K562 (cell line): ENCODE data around the gene BORCS5. TPM values are rescaled to one million over a fixed set of nuclear protein-coding genes. Genes with fewer than 3 reads are reported as not detected.

ENCODE experiments used
- ATAC-seq: fragments of 200-7000 bp; cut with Tn5 transposase; 3 replicates; pipeline ENCODE4 v1.9.1; 2020; ENCODE audit warnings: moderate library complexity
- BruUV-seq: library from RNA; stranded (reverse); fragments of 400-500 nt; replicated peaks from 2 replicates; lab custom pipeline; 2021; lab: Mats Ljungman, UMichigan
- CTCF ChIA-PET: fragments of 300-600 bp; formaldehyde crosslinking; extraction: SDS; loops from one replicate; lab custom pipeline; 2021; ENCODE audit warnings: low intra/inter-chr PET ratio; lab: Yijun Ruan, JAX
- POLR2A ChIA-PET: fragments of 300-600, 350-650 bp; sonication (Branson Sonifier 250); formaldehyde crosslinking; extraction: SDS; loops from one replicate; lab custom pipeline; 2021; ENCODE audit warnings: antibody characterized with exemption, inconsistent platforms; lab: Yijun Ruan, JAX
- DNase-seq, 4 experiments: peaks; one replicate each; pipeline versions ENCODE4 v3.0.0 to v3.0.0-alpha.2; 2011 to 2018; ENCODE audit warnings: low spot score in 3 of 4, mixed read lengths in 3 of 4; ENCODE audit errors: extremely low read depth in 1 of 4
- FAIRE-seq: peaks from 2 replicates; lab custom pipeline; 2011; peaks lifted over from hg19 to GRCh38; lab: Jason Lieb, UNC
- H2AFZ ChIP-seq: 2 replicates; pipeline ENCODE4 v1.6.0; 2011; ENCODE audit warnings: low read depth, low read length, control low read depth, inconsistent platforms
- H3K27ac ChIP-seq: fragments of 200-600 bp; 3 replicates; pipeline ENCODE4 v1.8.0; 2011; ENCODE audit warnings: low read depth, mild to moderate bottlenecking, control low read depth, inconsistent platforms, low read length, moderate library complexity, mixed read lengths; ENCODE audit errors: extremely low read depth
- H3K27me3 ChIP-seq, 2 experiments: fragments of 300-600 bp in 1 of 2; 2 replicates in 1 of 2; 3 replicates in 1 of 2; pipeline versions ENCODE4 v1.6.0 to v1.8.0; 2011; ENCODE audit warnings: inconsistent platforms in 2 of 2, low read length in 2 of 2, mild to moderate bottlenecking in 1 of 2, mixed read lengths in 1 of 2, moderate library complexity in 1 of 2; ENCODE audit not compliant: control insufficient read depth in 2 of 2, insufficient read depth in 2 of 2
- H3K36me3 ChIP-seq: fragments of 300-600 bp; 3 replicates; pipeline ENCODE4 v1.8.0; 2011; ENCODE audit warnings: mild to moderate bottlenecking, low read length, inconsistent platforms; ENCODE audit not compliant: control insufficient read depth, insufficient read depth
- H3K4me1 ChIP-seq, 2 experiments: fragments of 200-600 bp in 1 of 2; replicated peaks in 1 of 2; 2 replicates in 1 of 2; 3 replicates in 1 of 2; pipeline versions ENCODE4 v1.5.1 to v1.8.0; 2011; ENCODE audit warnings: inconsistent platforms in 2 of 2, low read length in 2 of 2, mild to moderate bottlenecking in 1 of 2, mixed read lengths in 1 of 2, moderate library complexity in 1 of 2; ENCODE audit not compliant: control insufficient read depth in 2 of 2, insufficient read depth in 2 of 2
- H3K4me2 ChIP-seq: 2 replicates; pipeline ENCODE4 v1.6.1; 2011; ENCODE audit warnings: low read length, control low read depth, inconsistent platforms, mixed read lengths; ENCODE audit not compliant: insufficient read depth
- H3K4me3 ChIP-seq: fragments of 200-600 bp; sonication (generic), shearing (Covaris generic); 2 replicates; pipeline ENCODE4 v1.5.1; 2016; ENCODE audit warnings: control low read depth, inconsistent platforms
- H3K79me2 ChIP-seq: fragments of 200-600 bp; 3 replicates; pipeline ENCODE4 v1.8.0; 2011; ENCODE audit warnings: low read length, inconsistent platforms; ENCODE audit not compliant: control insufficient read depth, insufficient read depth
- H3K9ac ChIP-seq, 2 experiments: 2 replicates each; pipeline versions ENCODE4 v1.6.0 to v1.6.1; 2011; ENCODE audit warnings: low read depth in 2 of 2, low read length in 2 of 2, control low read depth in 1 of 2, inconsistent platforms in 1 of 2, mild to moderate bottlenecking in 1 of 2, mixed read lengths in 1 of 2; ENCODE audit not compliant: insufficient read depth in 1 of 2
- H3K9me1 ChIP-seq: one replicate; pipeline ENCODE4 v1.6.0; 2011; ENCODE audit warnings: inconsistent platforms, mild to moderate bottlenecking, low read length, moderate library complexity; ENCODE audit not compliant: control insufficient read depth, insufficient read depth
- H3K9me3 ChIP-seq: replicated peaks from 2 replicates; pipeline ENCODE4 v1.5.1; 2011; ENCODE audit warnings: low read depth, low read length, inconsistent platforms; ENCODE audit not compliant: control insufficient read depth, insufficient read depth
- H4K20me1 ChIP-seq: replicated peaks from 2 replicates; pipeline ENCODE4 v1.6.1; 2011; ENCODE audit warnings: low read length, inconsistent platforms, mixed read lengths; ENCODE audit not compliant: control insufficient read depth, insufficient read depth
- BRD4 ChIP-seq: fragments of 200-600 bp; sonication (generic); IDR thresholded peaks from 2 replicates; pipeline ENCODE4 v1.6.1; 2017; ENCODE audit warnings: inconsistent platforms
- PML ChIP-seq: IDR thresholded peaks from 2 replicates; pipeline ENCODE4 v1.6.1; 2012; ENCODE audit warnings: low read length, inconsistent platforms
- POLR3G ChIP-seq: IDR thresholded peaks from 2 replicates; pipeline ENCODE4 v1.6.1; 2011; ENCODE audit not compliant: insufficient read length, insufficient replicate concordance; ENCODE audit errors: extremely low read depth
- REST ChIP-seq, 2 experiments: fragments of 450-650 bp; formaldehyde crosslinking in 1 of 2; IDR thresholded peaks; 2 replicates each; pipeline versions ENCODE4 v1.4.0 to v1.6.1; 2014 to 2020; ENCODE audit warnings: mild to moderate bottlenecking in 2 of 2, borderline replicate concordance in 1 of 2, low read depth in 1 of 2
- RHOXF2B ChIP-seq: fragments of 250-450 bp; sonication (Bioruptor Pico); conservative IDR thresholded peaks from 2 replicates; pipeline ENCODE4 v1.5.1; 2021
- WGBS: fragments of 100-300 bp; shearing (Covaris generic); methylation state at CpG from one replicate; pipeline ENCODE4 v1.1.6; 2016; ENCODE audit warnings: low coverage, mixed read lengths; ENCODE audit not compliant: insufficient coverage; ENCODE audit errors: missing lambda C conversion rate; 5-methylcytosine and 5-hydroxymethylcytosine counted together
- in situ Hi-C: fragments of 300-500 bp; cut with MboI; formaldehyde crosslinking; loops from 4 replicates; pipeline ENCODE4 v1.15.0; 2018; ENCODE audit warnings: inconsistent platforms, mixed read lengths
- intact Hi-C: fragments of 100-400 bp; cut with micrococcal nuclease; formaldehyde crosslinking; loops from 2 replicates; pipeline ENCODE4 v1.14.2; 2022
- polyA plus RNA-seq, 8 experiments: library from polyadenylated mRNA; depleted of rRNA in 4 of 8; stranded (reverse) in 5 of 8; unstranded in 3 of 8; fragments of >200 nt; fragmentation: Nextera tagmentation in 2 of 8; fragmentation: Illumina TruSeq in 1 of 8; extraction: Ambion mirVana in 2 of 8; extraction: Trizol in 1 of 8; gene quantifications; 2 replicates each; pipeline versions ENCODE4 v1.2.1 to v1.2.3, GENCODE V29; 2011 to 2014; ENCODE audit warnings: inconsistent platforms in 1 of 8, missing spikeins in 1 of 8
- total RNA-seq, 7 experiments: library from RNA; depleted of rRNA in 6 of 7; stranded (reverse); fragments of >200 nt in 6 of 7; fragmentation: Illumina TruSeq in 2 of 7; extraction: Trizol in 2 of 7; gene quantifications; 2 replicates each; pipeline versions ENCODE4 v1.2.1 to v1.2.3, GENCODE V29; 2011 to 2021; ENCODE audit warnings: low replicate concordance in 1 of 7
- TF ChIP-seq, protein P1 (sequence below): sonication (generic); formaldehyde crosslinking; IDR thresholded peaks from 2 replicates; pipeline ENCODE4 v1.8.1; 2023; ENCODE audit warnings: mild to moderate bottlenecking, missing genetic modification reagents

BORCS5 gene
- total and polyA plus RNA-seq, 9 of the 15 experiments (the other 6 are each of a cell fraction or from before 2014, with no cell fraction given) = 0.31 to 12.4 (median 6.6) TPM

- no peak overlapping the region for H3K4me2 ChIP-seq
- intact Hi-C loops = no loop called here
- 22% methylated on average over 1 of the region's 2 CpGs for WGBS
Observed at GRCh38 chr12:12423367-12423766, 66.5 kb downstream of the BORCS5 start.

More at GRCh38 chr12:12423367-12423766, 66.5 kb downstream of the BORCS5 start:
- Histone ChIP-seq H2AFZ (no peak overlapping the region), H3K27ac (no peak overlapping the region), H3K4me3 (no peak overlapping the region), H3K9me3 (0 out of 2 replicates have a peak, but pooled peaks cover 1% of the 10 kb centered on the region), H3K4me1 (no peaks in the 10 kb centered on the region; a peak in 1 of 5 replicates), H4K20me1 (no peaks in the 10 kb centered on the region), H3K36me3 (no peaks in the 10 kb centered on the region), H3K27me3 (no peaks in the 10 kb centered on the region), H3K9me1 (no peaks in the 10 kb centered on the region), H3K9ac (no peak overlapping the region), H3K79me2 (no peaks in the 10 kb centered on the region)
- ChIA-PET CTCF (no interaction called here), POLR2A (no interaction called here)
- ATAC-seq (no peak), FAIRE-seq (no peak), DNase-seq (no peak)
- in situ Hi-C loops = no loop called here
- BruUV-seq = no TSS peak
- no peak for TF ChIP-seq RHOXF2B (CRISPR knock-in tag)
- TF ChIP-seq PML = no peak
- no peak for TF ChIP-seq BRD4
- no peak for TF ChIP-seq REST (IDR thresholded peaks at IDR 0.05; ENCODE audit: borderline replicate concordance)
- TF ChIP-seq REST (CRISPR knock-in tag; IDR thresholded peaks at IDR 0.05; ENCODE audit: low read depth) = no peak
- TF ChIP-seq, protein P1, sequence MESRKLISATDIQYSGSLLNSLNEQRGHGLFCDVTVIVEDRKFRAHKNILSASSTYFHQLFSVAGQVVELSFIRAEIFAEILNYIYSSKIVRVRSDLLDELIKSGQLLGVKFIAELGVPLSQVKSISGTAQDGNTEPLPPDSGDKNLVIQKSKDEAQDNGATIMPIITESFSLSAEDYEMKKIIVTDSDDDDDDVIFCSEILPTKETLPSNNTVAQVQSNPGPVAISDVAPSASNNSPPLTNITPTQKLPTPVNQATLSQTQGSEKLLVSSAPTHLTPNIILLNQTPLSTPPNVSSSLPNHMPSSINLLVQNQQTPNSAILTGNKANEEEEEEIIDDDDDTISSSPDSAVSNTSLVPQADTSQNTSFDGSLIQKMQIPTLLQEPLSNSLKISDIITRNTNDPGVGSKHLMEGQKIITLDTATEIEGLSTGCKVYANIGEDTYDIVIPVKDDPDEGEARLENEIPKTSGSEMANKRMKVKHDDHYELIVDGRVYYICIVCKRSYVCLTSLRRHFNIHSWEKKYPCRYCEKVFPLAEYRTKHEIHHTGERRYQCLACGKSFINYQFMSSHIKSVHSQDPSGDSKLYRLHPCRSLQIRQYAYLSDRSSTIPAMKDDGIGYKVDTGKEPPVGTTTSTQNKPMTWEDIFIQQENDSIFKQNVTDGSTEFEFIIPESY (CRISPR knock-in tag) = no peak
- no peak for TF ChIP-seq POLR3G
